Renal cortical epithelial cell (primary cell): ENCODE data around the gene SIPA1L2. TPM values are rescaled to one million over a fixed set of nuclear protein-coding genes. Genes with fewer than 3 reads are reported as not detected.

Experiments used
- DNase-seq: peaks from one replicate; pipeline ENCODE4 v3.0.0-alpha.2; 2011; ENCODE audit warnings: low read depth
- total RNA-seq: library from RNA; depleted of rRNA; stranded (reverse); fragments of >200 nt; gene quantifications from 2 replicates; pipeline ENCODE4 v1.2.3, GENCODE V29; 2014

Gene SIPA1L2, protein sequence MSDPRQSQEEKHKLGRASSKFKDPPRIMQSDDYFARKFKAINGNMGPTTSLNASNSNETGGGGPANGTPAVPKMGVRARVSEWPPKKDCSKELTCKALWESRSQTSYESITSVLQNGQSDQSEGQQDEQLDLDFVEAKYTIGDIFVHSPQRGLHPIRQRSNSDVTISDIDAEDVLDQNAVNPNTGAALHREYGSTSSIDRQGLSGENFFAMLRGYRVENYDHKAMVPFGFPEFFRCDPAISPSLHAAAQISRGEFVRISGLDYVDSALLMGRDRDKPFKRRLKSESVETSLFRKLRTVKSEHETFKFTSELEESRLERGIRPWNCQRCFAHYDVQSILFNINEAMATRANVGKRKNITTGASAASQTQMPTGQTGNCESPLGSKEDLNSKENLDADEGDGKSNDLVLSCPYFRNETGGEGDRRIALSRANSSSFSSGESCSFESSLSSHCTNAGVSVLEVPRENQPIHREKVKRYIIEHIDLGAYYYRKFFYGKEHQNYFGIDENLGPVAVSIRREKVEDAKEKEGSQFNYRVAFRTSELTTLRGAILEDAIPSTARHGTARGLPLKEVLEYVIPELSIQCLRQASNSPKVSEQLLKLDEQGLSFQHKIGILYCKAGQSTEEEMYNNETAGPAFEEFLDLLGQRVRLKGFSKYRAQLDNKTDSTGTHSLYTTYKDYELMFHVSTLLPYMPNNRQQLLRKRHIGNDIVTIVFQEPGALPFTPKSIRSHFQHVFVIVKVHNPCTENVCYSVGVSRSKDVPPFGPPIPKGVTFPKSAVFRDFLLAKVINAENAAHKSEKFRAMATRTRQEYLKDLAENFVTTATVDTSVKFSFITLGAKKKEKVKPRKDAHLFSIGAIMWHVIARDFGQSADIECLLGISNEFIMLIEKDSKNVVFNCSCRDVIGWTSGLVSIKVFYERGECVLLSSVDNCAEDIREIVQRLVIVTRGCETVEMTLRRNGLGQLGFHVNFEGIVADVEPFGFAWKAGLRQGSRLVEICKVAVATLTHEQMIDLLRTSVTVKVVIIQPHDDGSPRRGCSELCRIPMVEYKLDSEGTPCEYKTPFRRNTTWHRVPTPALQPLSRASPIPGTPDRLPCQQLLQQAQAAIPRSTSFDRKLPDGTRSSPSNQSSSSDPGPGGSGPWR (N-terminal part only)
- 22.6 and 78.2 TPM in 2 replicates for total RNA-seq

DNA sequence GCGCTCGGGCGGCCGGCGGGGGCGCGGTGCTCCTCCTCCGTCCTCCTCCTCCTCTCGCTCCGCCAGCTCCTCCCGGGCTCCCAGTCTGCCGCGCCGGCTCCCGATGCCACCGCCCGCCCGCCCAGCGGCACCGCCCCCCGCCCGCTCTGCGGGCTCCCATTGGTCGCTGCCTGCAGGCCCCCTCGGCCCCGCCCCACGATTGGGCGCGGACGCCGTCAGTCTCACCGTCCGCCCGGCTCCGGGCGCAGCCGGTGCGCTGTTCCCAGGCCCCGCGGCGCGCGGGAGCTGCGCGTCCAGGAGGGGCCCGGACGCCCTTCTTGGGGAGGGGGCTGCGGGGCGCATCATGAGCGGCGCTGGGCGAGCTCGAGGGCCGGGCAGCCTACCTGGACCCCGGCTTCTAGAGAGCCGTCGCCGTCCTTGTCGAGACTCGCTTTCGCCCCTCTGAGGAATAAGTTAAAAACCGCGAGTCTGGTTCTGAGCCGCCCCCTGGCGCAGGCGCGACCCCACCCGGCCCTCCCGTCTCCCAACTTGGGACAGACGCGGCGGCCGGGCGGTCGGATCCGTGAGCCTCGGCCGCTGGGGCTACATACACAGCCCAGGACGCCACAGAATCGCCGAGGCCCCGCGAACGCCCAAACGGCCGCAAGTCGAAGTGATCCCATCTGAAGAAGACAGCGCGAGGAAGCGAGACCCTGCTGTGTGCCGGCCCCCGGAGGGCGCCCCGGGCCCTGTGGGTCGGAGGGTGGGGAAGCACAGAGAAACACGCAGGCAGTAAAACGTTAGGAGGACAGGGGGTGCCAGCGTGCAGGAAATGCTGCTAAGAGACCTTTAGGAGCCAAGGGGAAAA is at the start of gene SIPA1L2:
TSS of gene SIPA1L2 (minus strand) at position 87 of the 847 bp plus-strand sequence. CDS start 114,794 bp downstream, outside the sequence.
- peak; percentile 72 for DNase-seq

DNA sequence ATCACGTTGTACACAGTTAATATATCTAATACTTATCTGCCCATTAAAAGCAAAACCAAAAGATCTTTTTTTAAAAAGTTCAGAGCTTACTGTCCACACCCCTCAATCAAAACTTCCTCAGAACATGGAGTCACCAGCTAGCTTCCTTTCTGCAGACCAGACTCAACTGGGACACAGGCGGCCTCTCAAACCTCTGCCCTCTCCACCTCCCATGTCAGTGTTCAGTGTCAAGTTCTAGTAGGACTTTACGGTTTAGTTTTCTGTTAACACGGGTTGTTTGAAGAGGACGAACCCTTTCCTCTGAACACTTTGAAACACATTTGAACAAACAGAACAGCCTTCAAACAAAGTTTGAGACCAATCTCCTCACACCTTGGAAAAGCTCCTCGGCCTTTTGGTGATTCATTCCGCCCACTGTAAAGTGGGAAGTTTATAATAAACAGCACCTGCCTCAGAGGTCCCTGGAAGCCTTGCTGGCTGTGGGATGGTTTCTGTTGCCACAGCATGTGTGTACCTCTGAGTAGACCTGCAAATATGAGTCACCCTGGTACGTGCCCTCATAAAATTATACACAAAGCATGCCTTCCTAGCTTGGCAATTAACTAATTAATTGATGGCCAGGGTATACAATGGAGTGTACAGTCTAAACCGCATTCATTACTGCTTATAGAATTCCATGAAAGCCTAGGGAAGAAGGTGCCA is 48.4 kb upstream of the SIPA1L2 start:
- DNase-seq: peak; percentile 98

DNA sequence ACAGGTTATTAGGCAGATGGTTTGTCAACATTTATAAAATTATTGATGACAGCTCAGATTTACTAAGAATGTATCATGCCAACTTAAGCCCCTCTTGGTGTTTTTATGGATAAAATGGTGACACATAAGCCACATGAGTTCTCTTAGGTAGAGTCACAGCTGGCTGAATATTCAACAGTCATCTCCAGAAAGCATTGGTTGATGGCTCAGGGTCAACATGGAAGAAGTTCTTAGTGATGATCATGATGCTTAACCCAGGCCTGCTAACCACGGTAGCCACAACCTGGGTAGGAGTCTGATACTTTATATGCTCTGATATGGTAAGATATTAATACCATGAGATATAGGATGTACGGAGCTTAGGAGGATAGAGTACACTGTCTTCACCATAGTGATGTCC is 46.4 kb upstream of the SIPA1L2 start:
- DNase-seq: peak; percentile 14

DNA sequence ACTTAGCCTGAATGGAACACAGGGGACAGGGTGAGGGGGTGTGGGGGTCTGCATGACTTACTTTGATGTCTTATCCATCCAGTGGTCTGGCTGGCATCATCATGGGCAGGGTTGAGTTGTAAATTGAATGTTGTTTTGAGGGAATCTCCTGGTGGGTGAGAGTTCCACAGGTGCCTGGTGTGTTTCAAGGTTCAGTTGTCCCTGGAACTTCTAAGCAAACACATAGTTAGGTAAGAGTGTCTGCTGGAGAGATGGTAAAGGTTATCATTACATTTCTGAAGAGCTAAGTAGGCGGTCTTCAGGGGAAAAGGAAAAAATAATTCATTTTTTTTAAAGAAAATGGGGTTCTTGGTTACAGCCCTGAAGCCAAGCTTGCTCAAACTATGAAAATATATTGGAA is 46.0 kb upstream of the SIPA1L2 start:
- no peak for DNase-seq

DNA sequence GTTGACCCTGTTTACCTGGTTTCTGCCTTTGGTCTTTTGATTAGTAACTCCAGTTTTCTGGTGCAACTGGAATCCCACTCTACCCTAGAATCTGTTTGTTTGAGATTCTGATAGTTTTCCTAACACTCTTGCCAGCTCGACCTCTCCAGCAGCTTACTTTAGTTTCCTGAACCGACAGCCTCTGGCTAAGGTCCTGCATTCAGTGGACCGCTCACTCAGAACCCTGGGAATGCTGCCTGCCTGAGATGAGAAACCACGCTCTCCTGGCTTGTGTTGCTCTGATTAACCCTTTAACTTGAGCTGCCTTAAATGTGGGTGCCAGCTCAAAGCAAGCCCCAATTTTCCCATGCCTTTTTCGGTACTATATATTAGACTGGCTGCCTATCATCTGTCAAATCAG is 45.3 kb upstream of the SIPA1L2 start:
- peak; percentile 74 for DNase-seq

DNA sequence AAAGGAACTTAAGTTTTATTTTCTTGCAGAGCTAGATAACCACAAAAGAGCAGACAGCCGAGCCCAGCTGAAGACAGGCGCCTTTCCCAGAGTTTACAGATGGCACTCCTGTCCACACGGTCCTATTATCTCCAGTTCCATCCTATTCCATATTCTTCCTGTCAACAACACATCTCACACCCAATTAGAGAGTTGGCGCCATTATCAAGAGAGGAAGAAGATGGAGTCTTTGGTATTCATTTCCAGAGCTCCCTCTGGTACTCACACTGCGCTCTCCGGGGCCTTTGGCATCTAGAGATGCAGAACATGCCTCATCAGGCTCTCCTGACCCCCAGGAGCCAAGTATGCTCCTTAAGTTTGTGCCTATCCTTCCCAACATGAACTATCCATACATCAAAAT is 43.3 kb upstream of the SIPA1L2 start:
- DNase-seq: no peak

DNA sequence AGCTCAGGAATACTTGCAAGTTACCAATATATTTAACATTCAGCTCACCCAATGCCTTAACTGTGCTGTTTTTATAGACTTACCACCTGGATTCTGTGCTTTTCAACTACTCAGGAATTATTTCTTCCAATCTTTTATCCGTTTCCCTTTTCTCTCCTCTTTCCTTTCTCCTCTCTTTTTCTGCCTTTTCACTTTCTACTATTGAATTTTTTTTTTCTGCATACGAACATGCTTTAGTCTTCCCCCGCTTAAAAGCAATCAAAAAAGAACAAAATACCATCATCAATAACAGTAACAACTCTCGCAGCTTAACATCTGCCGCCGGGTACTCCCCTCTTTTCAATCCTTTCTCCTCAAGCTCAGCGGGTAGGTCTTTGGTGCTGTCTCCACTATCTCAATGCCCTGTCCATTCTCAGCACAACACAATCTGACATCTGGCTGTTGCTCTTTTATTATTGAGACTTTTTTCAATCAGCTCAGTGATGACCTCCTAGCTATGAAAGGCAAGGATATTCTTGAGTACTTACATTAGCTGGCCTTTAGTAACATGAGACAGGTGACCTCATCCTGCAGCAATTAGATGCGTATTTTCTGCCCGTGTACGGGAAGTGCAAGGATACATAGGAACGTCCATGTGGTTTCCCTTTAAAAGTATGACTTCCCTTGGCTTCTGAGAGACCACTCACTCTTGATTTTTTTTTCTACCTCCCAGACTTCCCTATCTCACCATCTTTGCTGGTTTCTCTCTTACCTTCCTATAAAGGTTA is 40.2 kb upstream of the SIPA1L2 start:
- peak; percentile 48 for DNase-seq

DNA sequence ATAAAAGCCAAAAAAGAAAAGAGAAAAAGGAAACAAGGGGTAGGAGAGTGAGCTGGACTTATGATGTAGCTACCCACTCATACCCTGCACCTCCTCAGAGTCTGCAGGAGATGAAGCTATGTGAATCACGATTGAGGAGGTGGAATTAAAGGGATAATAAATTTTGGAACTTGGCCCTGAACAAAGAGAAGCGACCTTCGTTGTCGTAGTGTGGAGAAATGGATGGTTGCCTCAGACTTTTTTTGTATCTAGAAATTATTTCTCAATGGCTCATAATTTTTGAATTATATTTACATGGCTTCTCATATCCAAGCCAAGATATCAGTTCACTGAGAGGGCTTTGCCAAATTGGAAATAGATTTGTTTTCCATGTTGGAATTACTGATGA is 37.8 kb upstream of the SIPA1L2 start:
- DNase-seq: no peak

DNA sequence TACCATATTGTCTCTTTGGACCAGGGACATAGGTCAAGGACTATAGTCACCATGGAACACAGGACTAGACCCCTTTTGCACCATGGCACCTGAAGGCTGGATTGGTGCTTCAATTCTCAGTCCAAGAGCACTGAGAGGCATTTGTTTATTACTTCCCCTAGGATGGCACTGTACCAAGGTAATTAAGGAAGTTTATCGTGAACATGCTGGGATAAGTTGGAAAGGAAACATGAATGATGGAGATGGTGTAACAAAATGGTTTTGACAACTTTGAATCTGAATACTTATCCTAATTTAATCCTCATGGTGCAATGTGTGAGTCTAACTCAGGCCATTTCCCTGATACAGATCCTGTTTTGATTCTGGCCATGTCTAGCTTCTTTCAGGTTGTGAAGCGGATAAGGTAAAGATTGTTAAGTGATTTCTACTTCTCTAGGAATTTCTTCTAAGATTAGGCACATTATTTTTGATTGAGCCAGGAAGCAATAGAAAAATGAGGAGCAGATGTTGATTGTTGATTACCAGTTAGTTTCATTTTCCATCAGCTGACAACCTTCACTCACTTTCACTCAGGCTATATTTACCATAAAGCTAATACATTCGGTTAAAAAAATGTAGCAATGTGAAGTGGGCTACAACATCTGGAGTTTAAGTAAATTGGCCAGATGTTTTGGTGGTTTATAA is 37.3 kb upstream of the SIPA1L2 start:
- DNase-seq: no peak

DNA sequence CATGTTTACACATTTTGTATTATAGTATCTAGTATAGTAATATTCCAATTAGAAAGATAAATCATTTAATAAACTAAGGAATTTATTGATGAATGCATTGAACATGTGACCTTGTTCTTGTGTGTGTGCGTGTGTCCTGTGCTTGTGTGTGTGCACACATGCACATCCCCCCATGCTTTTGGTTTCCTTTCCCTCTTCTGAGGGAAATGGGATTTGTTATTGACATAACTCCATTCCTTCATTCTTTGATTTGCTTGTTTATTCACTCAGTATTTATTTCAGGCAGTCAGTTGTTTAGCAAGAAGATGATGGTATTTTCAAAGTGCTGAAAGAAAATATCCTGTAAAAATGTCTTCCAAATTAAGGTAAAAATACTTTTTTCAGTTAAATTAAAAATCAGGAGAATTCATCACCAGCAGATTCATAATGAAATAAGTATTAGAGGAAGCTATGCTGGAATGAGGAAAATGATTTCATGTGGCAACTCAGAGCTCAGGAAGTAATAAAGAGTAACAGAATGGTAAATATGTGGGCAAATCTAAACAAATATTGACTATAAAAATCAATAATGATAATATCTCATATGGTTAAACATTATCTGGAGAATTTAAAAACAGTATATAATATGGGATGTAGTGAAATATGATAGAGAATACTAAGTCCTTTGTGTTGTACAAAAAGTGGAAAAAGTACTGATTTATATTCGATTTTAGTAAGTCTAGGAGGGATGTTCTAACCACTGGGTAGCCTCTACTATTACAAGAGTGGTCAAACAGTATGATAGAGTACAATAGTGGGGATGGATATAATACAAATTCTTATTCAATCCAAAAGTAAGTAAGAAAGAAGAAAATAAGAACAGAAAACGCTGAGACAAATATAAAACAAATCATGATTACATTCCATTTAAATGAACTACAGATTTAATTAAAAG is 35.2 kb upstream of the SIPA1L2 start:
- DNase-seq: no peak

DNA sequence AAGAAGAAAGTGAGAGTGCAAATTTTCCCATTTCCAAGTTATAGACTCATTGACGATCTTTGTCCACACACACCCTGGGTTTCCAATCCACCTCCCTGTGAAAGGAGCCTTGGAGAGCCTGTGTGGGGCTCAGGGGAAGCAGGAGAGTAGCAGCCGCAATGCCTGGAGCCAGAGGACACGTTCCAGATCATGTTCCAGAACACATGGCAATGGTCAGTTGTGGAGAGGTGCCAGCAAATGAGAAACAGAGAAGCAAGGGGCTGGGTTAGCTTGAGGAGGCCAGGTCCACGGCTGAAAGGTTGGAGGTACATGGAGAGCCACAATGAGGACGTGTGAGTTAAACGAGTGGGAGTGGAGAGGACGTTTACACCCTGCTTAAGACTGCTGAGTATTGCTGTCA is 33.0 kb upstream of the SIPA1L2 start:
- no peak for DNase-seq

DNA sequence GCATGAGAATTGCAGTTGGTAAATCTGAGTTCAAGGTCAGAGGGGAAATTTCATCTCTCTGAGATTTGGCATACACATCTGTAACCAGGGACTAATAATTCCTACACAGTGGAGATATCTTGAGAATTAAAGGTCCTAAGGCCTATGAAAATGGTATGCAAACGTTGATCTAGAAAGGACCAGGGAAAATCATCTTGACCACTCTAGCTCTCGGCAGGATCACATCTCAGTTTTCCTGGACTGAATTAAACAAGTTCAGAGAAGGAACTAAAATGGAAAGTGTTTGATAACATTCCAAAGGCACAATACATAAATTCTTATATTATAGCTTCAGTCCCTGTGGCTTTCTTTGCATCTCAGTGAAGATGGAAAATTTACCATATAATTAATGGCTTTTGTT is 28.5 kb upstream of the SIPA1L2 start:
- no peak for DNase-seq

DNA sequence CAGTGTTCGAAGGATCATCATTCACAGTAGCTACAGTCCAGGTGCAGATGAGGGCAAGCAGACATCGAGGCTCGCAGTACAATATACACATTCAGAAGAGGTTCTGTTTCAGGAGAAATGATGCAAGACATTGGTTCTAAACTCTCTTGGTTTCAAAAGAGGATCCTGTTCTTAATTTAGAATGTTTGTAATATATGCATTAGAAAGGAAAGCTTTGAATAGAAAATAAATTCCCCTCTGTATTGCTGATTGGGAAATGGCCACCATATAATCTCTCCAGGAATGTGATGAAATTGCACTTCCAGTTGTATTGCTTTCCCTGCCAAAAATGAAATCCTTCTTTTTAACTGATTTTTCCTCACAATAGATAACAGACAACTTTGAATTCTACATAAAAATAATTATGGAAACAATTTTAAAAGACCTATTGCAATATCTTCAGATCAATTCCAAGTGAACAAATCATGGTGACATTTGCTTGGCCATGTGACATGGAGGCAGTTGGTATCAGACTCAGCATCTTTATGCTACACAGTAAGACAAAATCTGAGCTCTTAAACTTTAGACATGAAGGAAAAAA is 27.6 kb upstream of the SIPA1L2 start:
- no peak for DNase-seq

DNA sequence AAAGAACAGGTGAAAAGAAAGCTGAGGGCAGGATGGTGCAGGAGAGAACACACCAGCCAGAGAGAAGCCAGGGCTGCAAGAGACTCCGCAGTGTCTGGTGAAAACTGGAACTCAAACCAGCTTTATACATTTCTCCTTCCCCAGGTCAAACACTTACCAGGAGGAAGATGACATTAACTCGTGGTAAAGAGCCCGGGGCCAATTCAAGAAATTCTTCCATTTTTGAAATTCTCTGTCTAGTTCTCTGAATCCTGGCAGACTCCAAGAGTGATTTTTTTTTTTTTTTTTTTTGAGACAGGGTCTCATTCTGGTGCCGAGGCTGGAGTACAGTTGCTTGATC is 25.8 kb upstream of the SIPA1L2 start:
- no peak for DNase-seq

DNA sequence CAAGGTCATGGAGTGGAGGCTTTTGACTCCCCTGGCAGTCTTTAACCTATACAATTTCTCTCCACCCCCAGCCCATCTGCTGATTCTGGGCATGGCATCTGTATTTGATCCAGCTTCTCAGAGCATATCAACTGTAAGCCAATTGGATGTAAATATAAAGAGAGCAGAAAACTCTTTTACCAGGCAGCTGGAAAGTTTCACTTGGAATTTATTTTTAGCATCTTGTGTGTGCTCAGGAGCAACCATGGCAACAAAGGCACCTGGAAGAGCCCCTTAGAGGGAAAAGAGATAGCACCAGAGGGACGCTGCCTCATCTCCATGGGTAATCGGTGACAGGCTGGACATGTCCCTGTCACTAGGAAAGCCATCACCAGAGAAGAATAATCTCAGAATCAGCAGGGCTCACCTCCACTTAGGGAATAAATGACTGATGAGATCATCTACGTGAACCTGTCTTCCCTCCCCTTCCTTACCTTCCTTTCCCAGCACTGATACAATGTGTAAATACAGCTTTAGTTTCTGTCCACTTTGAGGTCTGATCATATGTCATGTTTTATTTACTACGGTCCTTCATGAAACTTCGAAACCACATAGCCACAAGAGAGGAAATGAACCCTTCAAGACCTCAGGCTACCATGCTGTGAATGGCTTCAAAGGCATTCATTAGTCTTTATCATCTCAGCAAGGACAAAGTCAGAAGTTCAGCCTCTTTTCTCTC is 25.3 kb upstream of the SIPA1L2 start:
- DNase-seq: peak; percentile 34

DNA sequence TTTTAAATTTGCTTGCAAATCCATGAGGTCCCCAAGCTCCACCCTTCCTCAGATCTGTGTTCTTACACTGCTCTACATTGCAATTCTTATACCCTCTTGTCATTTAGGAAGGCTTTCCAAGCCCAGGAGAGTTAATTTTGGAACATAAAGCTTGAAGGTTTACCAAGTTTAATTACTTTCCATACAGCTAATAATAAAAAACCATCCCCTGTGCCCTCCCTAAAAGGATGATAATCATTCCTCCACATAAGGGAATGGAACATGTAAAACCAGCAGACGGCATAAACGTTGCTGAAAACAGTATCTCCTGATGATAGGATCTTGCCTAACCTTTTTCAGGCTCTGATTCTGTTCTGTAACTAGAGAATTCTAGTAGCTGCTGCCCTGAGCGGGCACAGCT is 23.9 kb upstream of the SIPA1L2 start:
- no peak for DNase-seq

DNA sequence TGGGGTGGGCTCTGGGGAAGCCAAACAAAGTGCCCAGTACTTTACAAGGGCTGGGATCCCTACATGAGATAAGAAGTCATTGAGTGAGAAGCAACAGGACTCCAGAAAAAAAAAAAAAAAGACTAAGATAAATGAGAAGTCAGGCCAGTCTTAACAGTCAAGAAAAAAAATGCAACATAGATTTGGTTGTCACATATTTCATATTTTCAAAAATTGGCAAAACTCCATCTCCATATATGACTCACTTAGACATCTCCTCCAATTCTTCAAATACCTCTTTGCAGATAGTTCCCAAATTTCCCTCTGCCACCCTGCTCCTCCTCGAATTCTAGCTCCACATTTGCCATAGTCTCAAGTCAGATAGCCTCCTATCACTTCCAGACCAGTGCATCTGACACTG is 20.9 kb upstream of the SIPA1L2 start:
- no peak for DNase-seq
